Endodermal cell (in vitro differentiated cells): Measurements from ENCODE around the gene ZMIZ1. TPM values are rescaled to one million over a fixed set of nuclear protein-coding genes. Genes with fewer than 3 reads are reported as not detected.

Experiments used
- DNase-seq: peaks from one replicate; pipeline ENCODE4 v3.0.0-alpha.2; 2017
- H3K27ac ChIP-seq: 2 replicates; pipeline ENCODE4 v1.5.1; 2013; ENCODE audit warnings: mild to moderate bottlenecking, low read depth, low read length, moderate library complexity
- H3K27me3 ChIP-seq: 2 replicates; pipeline ENCODE4 v1.6.1; 2013; ENCODE audit warnings: mild to moderate bottlenecking, low read length, moderate library complexity; ENCODE audit not compliant: insufficient read depth, control insufficient read depth, poor library complexity, severe bottlenecking
- H3K36me3 ChIP-seq: 2 replicates; pipeline ENCODE4 v1.7.0; 2013; ENCODE audit warnings: mild to moderate bottlenecking, low read length, moderate library complexity; ENCODE audit not compliant: control insufficient read depth, insufficient read depth
- H3K4me1 ChIP-seq: one replicate; pipeline ENCODE4 v1.7.0; 2013; ENCODE audit warnings: low read length; ENCODE audit not compliant: control insufficient read depth, insufficient read depth
- H3K4me3 ChIP-seq: 2 replicates; pipeline ENCODE4 v1.5.1; 2013; ENCODE audit warnings: mild to moderate bottlenecking, low read length, moderate library complexity
- H3K9ac ChIP-seq: 2 replicates; pipeline ENCODE4 v1.6.1; 2013; ENCODE audit warnings: mild to moderate bottlenecking, low read length, moderate library complexity; ENCODE audit not compliant: poor library complexity, severe bottlenecking; ENCODE audit errors: extremely low read depth
- H3K9me3 ChIP-seq: 2 replicates; pipeline ENCODE4 v1.6.1; 2013; ENCODE audit warnings: mild to moderate bottlenecking, low read length, moderate library complexity; ENCODE audit not compliant: control insufficient read depth
- H3K27ac Mint-ChIP-seq: 2 replicates; pipeline ENCODE4 v1.8.0; 2020; ENCODE audit warnings: mixed read lengths
- H3K27me3 Mint-ChIP-seq: 2 replicates; pipeline ENCODE4 v1.8.0; 2021; ENCODE audit warnings: mild to moderate bottlenecking, mixed read lengths; ENCODE audit not compliant: insufficient read depth
- H3K36me3 Mint-ChIP-seq: 2 replicates; pipeline ENCODE4 v1.8.0; 2020; ENCODE audit warnings: low read depth, mixed read lengths
- H3K4me1 Mint-ChIP-seq: 2 replicates; pipeline ENCODE4 v1.8.0; 2020; ENCODE audit warnings: mixed read lengths
- H3K4me3 Mint-ChIP-seq: 2 replicates; pipeline ENCODE4 v1.8.0; 2020; ENCODE audit warnings: mild to moderate bottlenecking, moderate library complexity, mixed read lengths
- H3K9me3 Mint-ChIP-seq: 2 replicates; pipeline ENCODE4 v1.8.0; 2020; ENCODE audit warnings: mild to moderate bottlenecking, mixed read lengths
- WGBS, 2 experiments: methylation state at CpG; one replicate each; pipeline versions ENCODE4 v1.1.5 to v1.1.7; 2013; ENCODE audit warnings: missing lambda C conversion rate in 2 of 2, mixed read lengths in 1 of 2; ENCODE audit not compliant: insufficient coverage in 1 of 2, insufficient read length in 1 of 2; 5-methylcytosine and 5-hydroxymethylcytosine counted together
- total RNA-seq, 2 donors: library from RNA; stranded (reverse); fragmentation: NEBNext Ultra II Directional in 1 of 2; extraction: Animal tissue kit (Norgen Biotek cat#: 25700) in 1 of 2; gene quantifications; 2 replicates in 1 of 2; 3 replicates in 1 of 2; pipeline ENCODE4 v1.2.1, GENCODE V29; 2021
- TF ChIP-seq, protein P1 (sequence below): fragments of 200-600 bp; sonication (generic); conservative IDR thresholded peaks from 2 replicates; pipeline ENCODE4 v1.5.0; 2021; ENCODE audit warnings: antibody characterized with exemption, mild to moderate bottlenecking

The ZMIZ1 gene
- total RNA-seq, 2 donors from 2014 or later: 65.3 to 67.5 TPM

DNA sequence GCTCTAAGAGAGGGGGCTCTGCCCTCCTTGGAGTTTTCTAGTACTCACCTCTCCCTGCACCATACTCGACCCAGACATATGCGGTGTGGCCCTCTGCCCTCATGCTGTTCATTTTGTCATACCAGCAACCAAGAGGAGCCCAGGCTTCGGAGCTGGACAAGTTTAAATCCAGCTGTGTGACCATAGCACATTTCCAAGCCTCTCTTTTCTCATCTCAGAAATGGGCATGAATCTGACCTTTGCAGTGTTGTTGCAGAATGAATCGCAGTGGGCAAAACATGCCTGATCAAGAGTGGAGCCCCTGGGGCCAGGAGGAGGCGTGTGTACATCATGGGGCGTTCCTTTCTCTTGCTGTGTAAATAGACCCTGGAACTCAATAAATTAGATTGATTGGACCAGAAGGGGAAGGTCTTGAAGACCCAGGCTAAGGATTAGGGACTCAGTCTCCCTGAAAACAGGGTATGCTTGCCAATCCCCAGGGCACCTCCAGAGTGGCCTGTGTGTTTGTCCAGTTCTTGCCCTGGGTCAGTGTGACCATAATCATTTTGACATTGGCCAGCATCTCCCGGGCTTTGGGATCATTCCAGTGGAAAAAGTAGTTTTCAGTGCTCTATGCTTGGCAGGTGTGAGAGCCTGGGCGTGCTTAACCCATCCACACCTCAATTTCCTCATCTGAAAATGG lies 59.6 kb downstream of the ZMIZ1 start:
- no peaks in the 10 kb centered on the region for H3K27me3 ChIP-seq
- Mint-ChIP-seq H3K27me3 (no peaks in the 10 kb centered on the region), H3K4me3 (no peak overlapping the region), H3K9me3 (no peaks in the 10 kb centered on the region), H3K36me3 (peaks cover 26% of the 10 kb centered on the region), H3K27ac (no peak overlapping the region), H3K4me1 (peaks cover 67% of the 10 kb centered on the region)
- H3K4me3 ChIP-seq: no peak overlapping the region
- peaks cover 46% of the 10 kb centered on the region for H3K36me3 ChIP-seq
- no peaks in the 10 kb centered on the region for H3K9me3 ChIP-seq
- no peak for DNase-seq
- WGBS, 2 experiments: 95 to 97% methylated on average over 7 to 8 of the region's 8 CpGs
- H3K9ac ChIP-seq: no peak overlapping the region
- H3K27ac ChIP-seq: peak overlapping the region; percentile 78
- TF ChIP-seq, protein P1, sequence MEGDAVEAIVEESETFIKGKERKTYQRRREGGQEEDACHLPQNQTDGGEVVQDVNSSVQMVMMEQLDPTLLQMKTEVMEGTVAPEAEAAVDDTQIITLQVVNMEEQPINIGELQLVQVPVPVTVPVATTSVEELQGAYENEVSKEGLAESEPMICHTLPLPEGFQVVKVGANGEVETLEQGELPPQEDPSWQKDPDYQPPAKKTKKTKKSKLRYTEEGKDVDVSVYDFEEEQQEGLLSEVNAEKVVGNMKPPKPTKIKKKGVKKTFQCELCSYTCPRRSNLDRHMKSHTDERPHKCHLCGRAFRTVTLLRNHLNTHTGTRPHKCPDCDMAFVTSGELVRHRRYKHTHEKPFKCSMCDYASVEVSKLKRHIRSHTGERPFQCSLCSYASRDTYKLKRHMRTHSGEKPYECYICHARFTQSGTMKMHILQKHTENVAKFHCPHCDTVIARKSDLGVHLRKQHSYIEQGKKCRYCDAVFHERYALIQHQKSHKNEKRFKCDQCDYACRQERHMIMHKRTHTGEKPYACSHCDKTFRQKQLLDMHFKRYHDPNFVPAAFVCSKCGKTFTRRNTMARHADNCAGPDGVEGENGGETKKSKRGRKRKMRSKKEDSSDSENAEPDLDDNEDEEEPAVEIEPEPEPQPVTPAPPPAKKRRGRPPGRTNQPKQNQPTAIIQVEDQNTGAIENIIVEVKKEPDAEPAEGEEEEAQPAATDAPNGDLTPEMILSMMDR: no peak
- peaks cover 30% of the 10 kb centered on the region for H3K4me1 ChIP-seq

DNA sequence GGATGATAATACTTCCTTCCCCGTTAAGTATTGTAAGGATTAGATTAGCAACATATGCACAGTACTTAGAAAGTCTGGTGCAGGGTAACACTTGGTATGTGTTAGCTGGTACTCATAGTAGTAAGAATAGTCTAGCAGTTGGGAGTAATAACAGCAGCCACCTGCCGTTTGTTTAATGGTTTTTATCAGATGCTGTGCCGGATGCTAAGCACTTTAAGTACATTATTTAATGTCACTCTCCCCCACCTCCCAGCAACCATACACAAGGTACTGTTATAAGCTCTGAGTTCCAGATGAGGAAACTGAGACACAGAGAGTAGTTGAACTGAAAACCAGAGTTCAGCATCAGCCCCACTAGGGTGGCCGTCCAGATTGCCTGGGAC lies 60.1 kb downstream of the ZMIZ1 start:
- Histone ChIP-seq H3K4me1 (peaks cover 30% of the 10 kb centered on the region), H3K27me3 (no peaks in the 10 kb centered on the region), H3K9ac (no peak overlapping the region), H3K4me3 (no peak overlapping the region), H3K36me3 (peaks cover 44% of the 10 kb centered on the region), H3K9me3 (no peaks in the 10 kb centered on the region), H3K27ac (peak overlapping the region; percentile 78)
- no peaks in the 10 kb centered on the region for H3K9me3 Mint-ChIP-seq
- H3K27me3 Mint-ChIP-seq: no peaks in the 10 kb centered on the region
- peak overlapping the region; percentile 96 for H3K27ac Mint-ChIP-seq
- 75 to 82% methylated on average over 3 to 4 of the region's 4 CpGs for WGBS, 2 experiments
- peak overlapping the region; percentile 32 for H3K4me3 Mint-ChIP-seq
- no peak for DNase-seq
- peaks cover 24% of the 10 kb centered on the region for H3K36me3 Mint-ChIP-seq
- TF ChIP-seq, protein P1: no peak
- peaks cover 68% of the 10 kb centered on the region for H3K4me1 Mint-ChIP-seq

DNA sequence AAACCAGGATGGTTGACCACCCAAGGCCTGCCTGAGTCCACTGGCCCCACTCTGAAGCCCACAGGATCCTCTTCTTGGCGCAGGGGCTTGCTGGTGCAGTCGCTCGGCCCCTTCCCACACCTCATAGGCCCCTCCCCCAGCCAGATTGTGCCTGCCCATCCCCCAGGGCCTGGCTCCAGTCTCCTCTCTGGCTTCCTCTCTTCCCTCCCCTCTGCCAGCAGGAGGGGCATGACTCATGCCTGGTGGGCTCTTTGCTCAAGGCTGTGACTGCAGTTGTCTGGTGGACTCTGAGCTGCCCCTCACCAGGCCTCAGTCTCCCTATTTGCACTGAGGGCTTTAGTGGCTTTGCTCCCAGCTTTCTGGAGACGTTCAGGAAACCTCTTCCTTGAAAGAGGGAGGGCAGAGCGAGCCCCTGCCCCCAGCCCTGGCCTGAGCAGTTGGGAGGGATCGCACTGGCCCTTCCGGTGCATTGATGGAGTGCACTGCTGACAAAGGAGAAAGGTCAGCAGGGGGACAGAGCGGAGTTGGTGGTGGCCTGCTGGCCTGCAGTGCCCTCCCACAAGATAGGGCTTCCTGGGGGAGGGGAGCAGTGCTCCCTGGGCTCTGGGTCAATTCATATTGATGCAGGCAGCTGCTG lies 60.7 kb downstream of the ZMIZ1 start:
- Histone ChIP-seq H3K36me3 (peaks cover 39% of the 10 kb centered on the region), H3K9ac (no peak overlapping the region), H3K4me1 (peaks cover 30% of the 10 kb centered on the region), H3K9me3 (no peaks in the 10 kb centered on the region), H3K4me3 (no peak overlapping the region), H3K27me3 (no peaks in the 10 kb centered on the region), H3K27ac (peak overlapping the region; percentile 78)
- H3K27ac Mint-ChIP-seq: peak overlapping the region; percentile 96
- no peaks in the 10 kb centered on the region for H3K27me3 Mint-ChIP-seq
- H3K4me3 Mint-ChIP-seq: peak overlapping the region; percentile 32
- DNase-seq: peak; percentile 96
- H3K36me3 Mint-ChIP-seq: peaks cover 23% of the 10 kb centered on the region
- WGBS, 2 experiments: 10 to 22% methylated on average over 2 to 8 of the region's 8 CpGs
- peaks cover 68% of the 10 kb centered on the region for H3K4me1 Mint-ChIP-seq
- no peaks in the 10 kb centered on the region for H3K9me3 Mint-ChIP-seq
- TF ChIP-seq, protein P1: peak; percentile 48
